Liver (tissue), 9 donors: ENCODE data around the gene LCE4A. TPM values are rescaled to one million over a fixed set of nuclear protein-coding genes. Genes with fewer than 3 reads are reported as not detected.
"Not testable (repeated sequence)": the region's sequence is repeated elsewhere in the genome, so short reads cannot be mapped to it uniquely, and the experiment has no call there.

Source experiments
- DNase-seq: peaks from one replicate; pipeline ENCODE4 v3.0.0-alpha.2; 2017; ENCODE audit warnings: low spot score
- H3K27ac ChIP-seq, 2 donors: one replicate each; pipeline ENCODE4 v1.7.0; 2013; ENCODE audit warnings: inconsistent platforms in 2 of 2, low read length in 2 of 2, control low read depth in 1 of 2, low read depth in 1 of 2, mild to moderate bottlenecking in 1 of 2
- H3K27me3 ChIP-seq, 4 donors: one replicate each; pipeline versions ENCODE4 v1.6.1 to v1.7.0; 2013; ENCODE audit warnings: low read length in 3 of 4, inconsistent platforms in 1 of 4, mild to moderate bottlenecking in 1 of 4, moderate library complexity in 1 of 4; ENCODE audit not compliant: control insufficient read depth in 4 of 4, insufficient read depth in 4 of 4
- H3K36me3 ChIP-seq, 4 donors: one replicate each; pipeline versions ENCODE4 v1.6.1 to v1.7.0; 2013; ENCODE audit warnings: low read length in 3 of 4, mild to moderate bottlenecking in 3 of 4, low read depth in 1 of 4, moderate library complexity in 1 of 4; ENCODE audit not compliant: control insufficient read depth in 4 of 4, insufficient read depth in 3 of 4
- H3K4me1 ChIP-seq, 4 donors: one replicate each; pipeline versions ENCODE4 v1.6.1 to v1.7.0; 2013; ENCODE audit warnings: low read length in 3 of 4, mild to moderate bottlenecking in 3 of 4, moderate library complexity in 1 of 4; ENCODE audit not compliant: control insufficient read depth in 4 of 4, insufficient read depth in 4 of 4
- H3K4me3 ChIP-seq, 3 donors: one replicate each; pipeline versions ENCODE4 v1.6.1 to v1.7.0; 2013; ENCODE audit warnings: low read length in 3 of 3, control low read depth in 1 of 3, low read depth in 1 of 3, mild to moderate bottlenecking in 1 of 3
- H3K9ac ChIP-seq, 2 donors: one replicate each; pipeline ENCODE4 v1.7.0; 2013; ENCODE audit warnings: low read length in 2 of 2, mild to moderate bottlenecking in 2 of 2, moderate library complexity in 2 of 2, control low read depth in 1 of 2, low read depth in 1 of 2
- H3K9me3 ChIP-seq, 4 donors: one replicate each; pipeline versions ENCODE4 v1.6.1 to v1.7.0; 2013; ENCODE audit warnings: low read length in 3 of 4; ENCODE audit not compliant: control insufficient read depth in 4 of 4
- FOXA1 ChIP-seq: IDR thresholded peaks from 2 replicates; pipeline ENCODE4 v1.6.1; 2016; ENCODE audit warnings: antibody characterized with exemption
- FOXA2 ChIP-seq: IDR thresholded peaks from 2 replicates; pipeline ENCODE4 v1.6.1; 2016; ENCODE audit warnings: antibody characterized with exemption
- HNF4A ChIP-seq, 2 donors: conservative IDR thresholded peaks; 2 replicates each; pipeline ENCODE4 v1.6.1; 2016; ENCODE audit warnings: antibody characterized with exemption in 2 of 2, mild to moderate bottlenecking in 2 of 2
- HNF4G ChIP-seq: IDR thresholded peaks from 2 replicates; pipeline ENCODE4 v1.6.1; 2016; ENCODE audit warnings: antibody characterized with exemption
- NR2F2 ChIP-seq: IDR thresholded peaks from 2 replicates; pipeline ENCODE4 v1.6.1; 2016; ENCODE audit warnings: antibody characterized with exemption
- RAD21 ChIP-seq, 2 donors: IDR thresholded peaks; 2 replicates each; pipeline ENCODE4 v1.6.1; 2016; ENCODE audit warnings: antibody characterized with exemption in 2 of 2, mild to moderate bottlenecking in 2 of 2
- RXRA ChIP-seq, 2 donors: IDR thresholded peaks; 2 replicates each; pipeline ENCODE4 v1.6.1; 2017 to 2018; ENCODE audit warnings: antibody characterized with exemption in 2 of 2, mild to moderate bottlenecking in 1 of 2
- SP1 ChIP-seq: IDR thresholded peaks from 2 replicates; pipeline ENCODE4 v1.6.1; 2018; ENCODE audit warnings: antibody characterized with exemption, mild to moderate bottlenecking
- TAF1 ChIP-seq: conservative IDR thresholded peaks from 2 replicates; pipeline ENCODE4 v1.6.1; 2016; ENCODE audit warnings: antibody characterized with exemption, mild to moderate bottlenecking
- ZBTB33 ChIP-seq: IDR thresholded peaks from 2 replicates; pipeline ENCODE4 v1.6.1; 2016; ENCODE audit warnings: antibody characterized with exemption
- WGBS: extraction: QIAGEN DNeasy Blood & Tissue Kit; methylation state at CpG from one replicate; pipeline ENCODE4 v1.1.7; 2013; 5-methylcytosine and 5-hydroxymethylcytosine counted together
- polyA plus RNA-seq, 2 donors: library from polyadenylated mRNA; stranded (reverse) in 1 of 2; unstranded in 1 of 2; fragments of 200-250 nt in 1 of 2; fragments of >200 nt in 1 of 2; fragmentation: Nextera tagmentation in 1 of 2; extraction: Ambion mirVana in 1 of 2; gene quantifications; one replicate each; pipeline versions ENCODE4 v1.2.1 to v1.2.3, GENCODE V29; 2013 to 2015
- total RNA-seq, 2 donors: library from RNA; depleted of rRNA; stranded (reverse); fragments of >200 nt; gene quantifications; one replicate each; pipeline ENCODE4 v1.2.3, GENCODE V29; 2014
- TF ChIP-seq, protein P1 (sequence below): fragments of 150-350 bp; IDR thresholded peaks from 2 replicates; pipeline ENCODE4 v1.5.1; 2017; ENCODE audit warnings: improper control_type of control experiment, low read depth, low read length; ENCODE audit not compliant: missing input control
- TF ChIP-seq, protein P2 (sequence below): IDR thresholded peaks from 2 replicates; pipeline ENCODE4 v1.6.1; 2016; ENCODE audit warnings: antibody characterized with exemption, mild to moderate bottlenecking
- donor health status: healthy.
- donor health status: healthy.
- donor health status: healthy.
- donor health status: healthy.
- donor health status: healthy.

LCE4A gene
- total and polyA plus RNA-seq, 4 donors: not detected

GRCh38 chr1:152681616-152682015, 26.3 kb upstream of the LCE4A start:
- H3K27me3 ChIP-seq: no peaks in the 10 kb centered on the region
- no peaks in the 10 kb centered on the region for H3K4me1 ChIP-seq
- H3K36me3 ChIP-seq: no peaks in the 10 kb centered on the region
- no peak overlapping the region for H3K9ac ChIP-seq
- DNase-seq: no peak
- H3K4me3 ChIP-seq: no peak overlapping the region
- no peaks in the 10 kb centered on the region for H3K9me3 ChIP-seq
- WGBS: 81% methylated on average over 2 of the region's 2 CpGs
- TF ChIP-seq ZBTB33 (no peak), TAF1 (no peak), RXRA (IDR thresholded peaks at IDR 0.05) (no peak), FOXA1 (no peak), NR2F2 (no peak), FOXA2 (no peak), SP1 (no peak), RAD21 (IDR thresholded peaks at IDR 0.05) (no peak), HNF4G (no peak), HNF4A (conservative IDR thresholded peaks at IDR 0.05) (no peak)
- TF ChIP-seq, protein P1, sequence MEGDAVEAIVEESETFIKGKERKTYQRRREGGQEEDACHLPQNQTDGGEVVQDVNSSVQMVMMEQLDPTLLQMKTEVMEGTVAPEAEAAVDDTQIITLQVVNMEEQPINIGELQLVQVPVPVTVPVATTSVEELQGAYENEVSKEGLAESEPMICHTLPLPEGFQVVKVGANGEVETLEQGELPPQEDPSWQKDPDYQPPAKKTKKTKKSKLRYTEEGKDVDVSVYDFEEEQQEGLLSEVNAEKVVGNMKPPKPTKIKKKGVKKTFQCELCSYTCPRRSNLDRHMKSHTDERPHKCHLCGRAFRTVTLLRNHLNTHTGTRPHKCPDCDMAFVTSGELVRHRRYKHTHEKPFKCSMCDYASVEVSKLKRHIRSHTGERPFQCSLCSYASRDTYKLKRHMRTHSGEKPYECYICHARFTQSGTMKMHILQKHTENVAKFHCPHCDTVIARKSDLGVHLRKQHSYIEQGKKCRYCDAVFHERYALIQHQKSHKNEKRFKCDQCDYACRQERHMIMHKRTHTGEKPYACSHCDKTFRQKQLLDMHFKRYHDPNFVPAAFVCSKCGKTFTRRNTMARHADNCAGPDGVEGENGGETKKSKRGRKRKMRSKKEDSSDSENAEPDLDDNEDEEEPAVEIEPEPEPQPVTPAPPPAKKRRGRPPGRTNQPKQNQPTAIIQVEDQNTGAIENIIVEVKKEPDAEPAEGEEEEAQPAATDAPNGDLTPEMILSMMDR: no peak
- TF ChIP-seq, protein P2, sequence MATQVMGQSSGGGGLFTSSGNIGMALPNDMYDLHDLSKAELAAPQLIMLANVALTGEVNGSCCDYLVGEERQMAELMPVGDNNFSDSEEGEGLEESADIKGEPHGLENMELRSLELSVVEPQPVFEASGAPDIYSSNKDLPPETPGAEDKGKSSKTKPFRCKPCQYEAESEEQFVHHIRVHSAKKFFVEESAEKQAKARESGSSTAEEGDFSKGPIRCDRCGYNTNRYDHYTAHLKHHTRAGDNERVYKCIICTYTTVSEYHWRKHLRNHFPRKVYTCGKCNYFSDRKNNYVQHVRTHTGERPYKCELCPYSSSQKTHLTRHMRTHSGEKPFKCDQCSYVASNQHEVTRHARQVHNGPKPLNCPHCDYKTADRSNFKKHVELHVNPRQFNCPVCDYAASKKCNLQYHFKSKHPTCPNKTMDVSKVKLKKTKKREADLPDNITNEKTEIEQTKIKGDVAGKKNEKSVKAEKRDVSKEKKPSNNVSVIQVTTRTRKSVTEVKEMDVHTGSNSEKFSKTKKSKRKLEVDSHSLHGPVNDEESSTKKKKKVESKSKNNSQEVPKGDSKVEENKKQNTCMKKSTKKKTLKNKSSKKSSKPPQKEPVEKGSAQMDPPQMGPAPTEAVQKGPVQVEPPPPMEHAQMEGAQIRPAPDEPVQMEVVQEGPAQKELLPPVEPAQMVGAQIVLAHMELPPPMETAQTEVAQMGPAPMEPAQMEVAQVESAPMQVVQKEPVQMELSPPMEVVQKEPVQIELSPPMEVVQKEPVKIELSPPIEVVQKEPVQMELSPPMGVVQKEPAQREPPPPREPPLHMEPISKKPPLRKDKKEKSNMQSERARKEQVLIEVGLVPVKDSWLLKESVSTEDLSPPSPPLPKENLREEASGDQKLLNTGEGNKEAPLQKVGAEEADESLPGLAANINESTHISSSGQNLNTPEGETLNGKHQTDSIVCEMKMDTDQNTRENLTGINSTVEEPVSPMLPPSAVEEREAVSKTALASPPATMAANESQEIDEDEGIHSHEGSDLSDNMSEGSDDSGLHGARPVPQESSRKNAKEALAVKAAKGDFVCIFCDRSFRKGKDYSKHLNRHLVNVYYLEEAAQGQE: no peak
- no peak overlapping the region for H3K27ac ChIP-seq

- DNase-seq: no peak
- H3K36me3 ChIP-seq: no peaks in the 10 kb centered on the region
- no peaks in the 10 kb centered on the region for H3K4me1 ChIP-seq
- peaks cover 0 to 2% (median 0%) of the 10 kb centered on the region in 4 donors for H3K27me3 ChIP-seq
- no peak overlapping the region for H3K4me3 ChIP-seq
- TF ChIP-seq, protein P1: no peak
- TF ChIP-seq SP1: no peak
- TF ChIP-seq TAF1: no peak
- no peak for TF ChIP-seq ZBTB33
- no peak overlapping the region for H3K9ac ChIP-seq
- H3K9me3 ChIP-seq: no peaks in the 10 kb centered on the region
- no peak overlapping the region for H3K27ac ChIP-seq
Measured at GRCh38 chr1:152683846-152684245, 24.1 kb upstream of the LCE4A start.

DNA sequence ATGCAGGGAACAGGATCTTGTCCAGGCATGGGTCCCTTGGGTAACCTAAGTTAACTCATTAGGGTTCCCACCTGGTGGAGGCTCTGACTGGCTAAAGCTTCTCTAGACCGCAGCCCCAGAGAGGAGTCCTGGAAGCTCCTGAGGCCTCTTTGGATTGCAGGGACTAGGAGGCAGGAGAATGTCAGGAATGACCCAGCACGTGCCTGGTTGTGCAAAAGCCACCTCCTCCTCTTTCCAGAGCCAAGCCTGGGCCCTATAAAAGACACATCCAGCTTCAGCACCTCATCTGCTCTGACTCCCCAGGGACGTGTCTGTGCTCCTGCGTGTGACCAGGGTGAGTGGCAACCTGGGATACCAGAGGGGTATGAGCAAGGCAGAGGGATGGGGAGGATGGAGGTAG, 22.1 kb upstream of the LCE4A start, which contains the start of gene LCE2B:
Gene LCE2B, plus strand, starts transcription at position 301 of the 400 bp plus-strand sequence. CDS start 721 bp downstream, outside the sequence.
- H3K9me3 ChIP-seq, H3K4me1 ChIP-seq, H3K9ac ChIP-seq, H3K27me3 ChIP-seq, DNase-seq, H3K4me3 ChIP-seq, H3K36me3 ChIP-seq, H3K27ac ChIP-seq: not testable (repeated sequence)
- WGBS: 77% methylated on average over 4 of the region's 4 CpGs
